MCF 10A (cell line): ENCODE data around the gene PTPRC. TPM values are rescaled to one million over a fixed set of nuclear protein-coding genes. Genes with fewer than 3 reads are reported as not detected.

Source experiments
- BruUV-seq: library from RNA; stranded (reverse); fragments of 400-500 nt; replicated peaks from 2 replicates; lab custom pipeline; 2021; lab: Mats Ljungman, UMichigan
- CTCF ChIA-PET: fragments of 300-600 bp; sonication (Branson Sonifier 250); formaldehyde crosslinking; extraction: SDS; loops from one replicate; lab custom pipeline; 2021; ENCODE audit warnings: antibody characterized with exemption, inconsistent platforms; lab: Yijun Ruan, JAX
- POLR2A ChIA-PET: fragments of 300-600, 350-650 bp; sonication (Branson Sonifier 250); formaldehyde crosslinking; extraction: SDS; loops from one replicate; lab custom pipeline; 2020; ENCODE audit warnings: antibody characterized with exemption, inconsistent platforms; lab: Yijun Ruan, JAX
- DNase-seq: peaks from one replicate; pipeline ENCODE4 v3.0.0-alpha.2; 2018; ENCODE audit not compliant: unreplicated experiment
- H3K27ac Mint-ChIP-seq: one replicate; pipeline ENCODE4 v1.8.0; 2022; ENCODE audit warnings: mild to moderate bottlenecking, low read depth, mixed read lengths; ENCODE audit not compliant: unreplicated experiment
- H3K27me3 Mint-ChIP-seq: one replicate; pipeline ENCODE4 v1.8.0; 2022; ENCODE audit warnings: mixed read lengths; ENCODE audit not compliant: insufficient read depth, unreplicated experiment
- H3K36me3 Mint-ChIP-seq: one replicate; pipeline ENCODE4 v1.8.0; 2022; ENCODE audit warnings: mild to moderate bottlenecking, moderate library complexity, mixed read lengths; ENCODE audit not compliant: insufficient read depth, unreplicated experiment
- H3K4me1 Mint-ChIP-seq: one replicate; pipeline ENCODE4 v1.8.0; 2022; ENCODE audit warnings: mixed read lengths; ENCODE audit not compliant: insufficient read depth, unreplicated experiment
- H3K4me3 Mint-ChIP-seq: one replicate; pipeline ENCODE4 v1.8.0; 2022; ENCODE audit warnings: mild to moderate bottlenecking, moderate library complexity, mixed read lengths; ENCODE audit not compliant: unreplicated experiment
- H3K9me3 Mint-ChIP-seq: one replicate; pipeline ENCODE4 v1.8.0; 2022; ENCODE audit warnings: mixed read lengths; ENCODE audit not compliant: unreplicated experiment
- CTCF ChIP-seq: fragments of 200-600 bp; IDR thresholded peaks from one replicate; pipeline ENCODE4 v1.8.0; 2022; ENCODE audit warnings: antibody characterized with exemption, mild to moderate bottlenecking; ENCODE audit not compliant: unreplicated experiment
- intact Hi-C: fragments of 100-400 bp; cut with micrococcal nuclease; formaldehyde crosslinking; loops from 2 replicates; pipeline ENCODE4 v1.14.1; 2022
- total RNA-seq: library from RNA; stranded (reverse); gene quantifications from 2 replicates; pipeline ENCODE4 v1.2.3, GENCODE V29; 2022

PTPRC gene
- total RNA-seq, 1 experiment from 2014 or later: not detected

GRCh38 chr1:198772626-198773025, 133.8 kb downstream of the PTPRC start:
- DNase-seq: no peak
- peaks cover 7% of the 10 kb centered on the region for H3K9me3 Mint-ChIP-seq
- H3K4me1 Mint-ChIP-seq: peaks cover 11% of the 10 kb centered on the region
- POLR2A ChIA-PET: interaction anchor here (0.9 to 1.7 kb wide), 2 partner anchors 97 to 163 kb away, joined by 3 to 8 read pairs; no protein-coding TSS in a partner anchor
- BruUV-seq: no TSS peak
- TF ChIP-seq CTCF: no peak
- H3K27me3 Mint-ChIP-seq: no peaks in the 10 kb centered on the region
- H3K4me3 Mint-ChIP-seq: no peak overlapping the region
- H3K27ac Mint-ChIP-seq: no peak overlapping the region
- no peaks in the 10 kb centered on the region for H3K36me3 Mint-ChIP-seq
- intact Hi-C loops: no loop called here
- CTCF ChIA-PET: interaction anchor here (0.6 to 5.2 kb wide), 20 partner anchors 8 to 779 kb away, joined by 3 to 37 read pairs (median 4); no protein-coding TSS in a partner anchor

DNA sequence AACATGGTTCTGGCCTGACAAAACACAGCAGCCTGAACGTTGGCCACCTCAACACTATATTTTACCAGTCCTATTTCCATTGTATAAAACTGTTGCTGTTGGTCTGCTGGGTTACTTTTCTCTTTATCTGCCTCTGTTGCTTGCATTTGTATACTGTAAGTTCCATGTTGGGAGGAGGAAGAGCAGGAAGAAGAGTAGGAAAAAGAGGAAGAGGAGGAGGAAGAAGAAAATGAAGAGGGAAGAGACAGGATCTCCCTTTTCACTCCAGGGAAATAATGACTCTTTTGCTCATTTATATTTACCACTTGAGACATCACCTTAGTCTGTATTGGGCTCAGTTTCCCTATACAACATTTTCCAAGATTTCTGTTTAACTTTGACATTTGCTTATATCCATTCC, 134.2 kb downstream of the PTPRC start:
- intact Hi-C loops: no loop called here

DNA sequence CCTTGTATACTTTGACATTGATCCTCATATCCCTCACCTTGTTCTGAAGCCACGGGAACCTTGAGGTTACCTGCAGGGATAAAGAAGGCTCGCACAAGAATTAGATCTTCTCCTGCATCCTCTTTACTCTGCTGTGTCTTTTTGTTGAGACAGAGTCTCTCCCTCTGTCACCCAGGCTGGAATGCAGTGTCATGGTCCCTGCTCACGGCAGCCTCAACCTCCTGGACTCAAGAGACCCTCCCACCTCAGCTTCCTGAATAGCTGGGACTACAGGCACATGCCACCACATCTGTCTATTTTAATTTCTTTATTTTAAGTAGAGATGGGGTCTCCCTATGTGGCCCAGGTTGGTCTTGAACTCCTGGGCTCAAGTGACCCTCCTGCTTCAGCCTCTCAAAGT, 134.7 kb downstream of the PTPRC start:
- Mint-ChIP-seq H3K9me3 (peaks cover 7% of the 10 kb centered on the region), H3K27ac (no peak overlapping the region), H3K27me3 (no peaks in the 10 kb centered on the region), H3K36me3 (no peaks in the 10 kb centered on the region), H3K4me1 (peaks cover 11% of the 10 kb centered on the region), H3K4me3 (no peak overlapping the region)
- intact Hi-C loops: no loop called here
- CTCF ChIA-PET: interaction anchor here (0.6 to 5.2 kb wide), 10 partner anchors 9 to 1786 kb away, joined by 3 to 37 read pairs (median 6); no protein-coding TSS in a partner anchor
- POLR2A ChIA-PET: no interaction called here
- DNase-seq: no peak
- TF ChIP-seq CTCF: no peak
- no TSS peak for BruUV-seq

More for the DNA sequence above, 134.2 kb downstream of the PTPRC start:
- peaks cover 7% of the 10 kb centered on the region for H3K9me3 Mint-ChIP-seq
- H3K4me3 Mint-ChIP-seq: no peak overlapping the region
- H3K4me1 Mint-ChIP-seq: peaks cover 11% of the 10 kb centered on the region
- no peak for TF ChIP-seq CTCF
- no peak overlapping the region for H3K27ac Mint-ChIP-seq
- no peak for DNase-seq
- no TSS peak for BruUV-seq
- no peaks in the 10 kb centered on the region for H3K36me3 Mint-ChIP-seq
- CTCF ChIA-PET: interaction anchor here (0.7 to 5.2 kb wide), 15 partner anchors 8 to 778 kb away, joined by 3 to 37 read pairs (median 4); no protein-coding TSS in a partner anchor
- POLR2A ChIA-PET: interaction anchor here (0.9 to 1.7 kb wide), 2 partner anchors 97 to 163 kb away, joined by 3 to 8 read pairs; no protein-coding TSS in a partner anchor
- no peaks in the 10 kb centered on the region for H3K27me3 Mint-ChIP-seq

- Mint-ChIP-seq H3K4me3 (no peak overlapping the region), H3K27me3 (no peaks in the 10 kb centered on the region), H3K27ac (peak overlapping the region; percentile 91), H3K4me1 (peaks cover 11% of the 10 kb centered on the region), H3K9me3 (peaks cover 7% of the 10 kb centered on the region), H3K36me3 (no peaks in the 10 kb centered on the region)
- DNase-seq: no peak
- ChIA-PET POLR2A (no interaction called here), CTCF (interaction anchor here (0.6 to 5.2 kb wide), 7 partner anchors 10 to 1785 kb away, joined by 3 to 37 read pairs (median 4); no protein-coding TSS in a partner anchor)
- no TSS peak for BruUV-seq
- intact Hi-C loops: no loop called here
- TF ChIP-seq CTCF: no peak
These were observed 135.6 kb downstream of the PTPRC start for GRCh38 chr1:198774421-198774820.
